HepG2 (cell line): ENCODE data around the gene TCF20. TPM values are rescaled to one million over a fixed set of nuclear protein-coding genes. Genes with fewer than 3 reads are reported as not detected.

Experiments
- ATAD3A ChIP-seq: sonication (generic); formaldehyde crosslinking; IDR thresholded peaks from 2 replicates; pipeline ENCODE4 v1.4.0; 2020; ENCODE audit warnings: missing genetic modification reagents
- BRD4 ChIP-seq: sonication (generic); formaldehyde crosslinking; IDR thresholded peaks from 2 replicates; pipeline ENCODE4 v1.4.0; 2020; ENCODE audit warnings: missing genetic modification reagents
- CENPT ChIP-seq: sonication (generic); formaldehyde crosslinking; IDR thresholded peaks from 2 replicates; pipeline ENCODE4 v1.8.0; 2022; ENCODE audit warnings: low read depth, mild to moderate bottlenecking, moderate library complexity, missing genetic modification reagents
- CERS6 ChIP-seq: sonication (generic); formaldehyde crosslinking; IDR thresholded peaks from 2 replicates; pipeline ENCODE4 v1.5.0; 2020; ENCODE audit warnings: missing genetic modification reagents
- CREM ChIP-seq, 2 experiments: sonication (generic) in 1 of 2; formaldehyde crosslinking in 1 of 2; IDR thresholded peaks; 2 replicates each; pipeline versions ENCODE4 v1.4.0 to v1.6.1; 2016 to 2020; ENCODE audit warnings: antibody characterized with exemption in 1 of 2, mild to moderate bottlenecking in 1 of 2, missing genetic modification reagents in 1 of 2
- SAFB2 ChIP-seq: sonication (generic); formaldehyde crosslinking; IDR thresholded peaks from 2 replicates; pipeline ENCODE4 v1.5.1; 2020; ENCODE audit warnings: missing genetic modification reagents, low read depth, mild to moderate bottlenecking, borderline replicate concordance
- SCMH1 ChIP-seq: sonication (generic); formaldehyde crosslinking; IDR thresholded peaks from 2 replicates; pipeline ENCODE4 v1.9.0; 2021; ENCODE audit warnings: missing genetic modification reagents, mild to moderate bottlenecking, borderline replicate concordance
- SPEN ChIP-seq: sonication (generic); formaldehyde crosslinking; IDR thresholded peaks from 2 replicates; pipeline ENCODE4 v1.5.1; 2020; ENCODE audit warnings: low read depth, mild to moderate bottlenecking, missing genetic modification reagents
- ZC3H13 ChIP-seq: sonication (generic); formaldehyde crosslinking; IDR thresholded peaks from 2 replicates; pipeline ENCODE4 v1.8.1; 2023; ENCODE audit warnings: mild to moderate bottlenecking, missing genetic modification reagents, moderate library complexity
- ZNF121 ChIP-seq: sonication (generic); formaldehyde crosslinking; IDR thresholded peaks from 2 replicates; pipeline ENCODE4 v1.5.0; 2020; ENCODE audit warnings: mild to moderate bottlenecking, missing genetic modification reagents
- ZNF224 ChIP-seq: sonication (generic); formaldehyde crosslinking; IDR thresholded peaks from 2 replicates; pipeline ENCODE4 v1.5.0; 2020; ENCODE audit warnings: mild to moderate bottlenecking, missing genetic modification reagents
- ZNF292 ChIP-seq: sonication (generic); formaldehyde crosslinking; IDR thresholded peaks from 2 replicates; pipeline ENCODE4 v1.8.1; 2022; ENCODE audit warnings: mild to moderate bottlenecking, low read depth, missing genetic modification reagents, borderline replicate concordance
- ZNF792 ChIP-seq: IDR thresholded peaks from 2 replicates; pipeline ENCODE4 v1.6.1; 2016
- ZSCAN30 ChIP-seq: sonication (generic); formaldehyde crosslinking; IDR thresholded peaks from 2 replicates; pipeline ENCODE4 v1.5.0; 2020; ENCODE audit warnings: mild to moderate bottlenecking, missing genetic modification reagents
- polyA plus RNA-seq, 8 experiments: library from polyadenylated mRNA; depleted of rRNA in 3 of 8; stranded (reverse) in 7 of 8; unstranded in 1 of 8; fragments of >200 nt; fragmentation: Illumina TruSeq in 4 of 8; extraction: Trizol in 4 of 8; gene quantifications; 2 replicates each; pipeline versions ENCODE4 v1.2.1 to v1.2.3, GENCODE V29; 2011 to 2016; ENCODE audit warnings: low read depth in 4 of 8, missing spikeins in 1 of 8, mixed read lengths in 1 of 8; ENCODE audit not compliant: insufficient read depth in 1 of 8
- total RNA-seq, 5 experiments: library from RNA; depleted of rRNA; stranded (reverse); fragments of >200 nt; fragmentation: Illumina TruSeq; extraction: Trizol; gene quantifications; 2 replicates each; pipeline ENCODE4 v1.2.3, GENCODE V29; 2016; ENCODE audit warnings: low read depth in 1 of 5
- TF ChIP-seq, protein P1 (sequence below): sonication (generic); formaldehyde crosslinking; IDR thresholded peaks from 2 replicates; pipeline ENCODE4 v1.4.0; 2020; ENCODE audit warnings: low read depth, missing genetic modification reagents
- TF ChIP-seq, protein P2 (sequence below): sonication (generic); formaldehyde crosslinking; IDR thresholded peaks from 2 replicates; pipeline ENCODE4 v1.4.0; 2020; ENCODE audit warnings: missing genetic modification reagents, borderline replicate concordance
- TF ChIP-seq, protein P3 (sequence below): sonication (generic); formaldehyde crosslinking; IDR thresholded peaks from 2 replicates; pipeline ENCODE4 v1.8.1; 2023; ENCODE audit warnings: mild to moderate bottlenecking, missing genetic modification reagents
- TF ChIP-seq, protein P4 (sequence below): sonication (generic); formaldehyde crosslinking; IDR thresholded peaks from 2 replicates; pipeline ENCODE4 v1.5.1; 2020; ENCODE audit warnings: missing genetic modification reagents, mild to moderate bottlenecking, borderline replicate concordance

The TCF20 gene
- total and polyA plus RNA-seq, 2 of the 13 experiments (the other 11 are each of a cell fraction or from before 2014, with no cell fraction given), result 12.8 to 23.7 TPM

DNA sequence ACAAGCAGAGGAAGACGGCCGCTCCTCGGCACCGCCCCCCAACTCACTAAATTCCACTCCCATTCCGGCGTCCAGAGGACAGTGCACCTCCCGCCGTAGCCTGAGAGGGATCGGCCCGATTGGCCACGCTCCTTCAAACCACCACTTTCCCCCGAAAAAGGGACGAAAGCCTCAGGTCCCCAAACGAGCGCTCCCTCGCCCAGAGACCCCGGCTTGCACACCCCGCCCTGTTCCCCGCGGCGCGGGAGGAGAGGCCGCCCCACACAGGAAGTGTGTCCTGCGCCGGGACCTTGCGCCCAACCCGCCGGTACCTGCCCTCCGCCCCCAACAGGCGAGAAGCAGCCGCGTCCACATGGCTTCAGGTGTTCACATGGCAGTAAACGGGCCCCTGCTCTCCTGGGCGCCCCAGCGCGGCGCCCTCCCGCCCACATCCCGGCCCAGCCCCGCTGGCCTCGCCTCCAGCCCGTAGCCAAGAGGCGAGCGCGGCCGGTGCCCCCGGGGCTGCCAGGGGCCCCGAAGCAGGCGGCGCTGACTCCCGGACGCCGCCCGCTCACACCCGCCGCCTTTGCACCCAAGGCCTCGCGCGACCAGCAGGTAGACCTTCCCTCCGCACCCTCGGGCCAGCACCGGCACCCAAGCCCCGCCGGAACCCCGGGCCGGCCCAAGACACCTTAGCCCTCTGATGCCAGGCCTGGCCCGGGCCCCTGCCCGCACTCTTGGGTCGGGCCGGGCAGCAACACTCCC is 849 bp downstream of the TCF20 start (continued):
- TF ChIP-seq, protein P1, sequence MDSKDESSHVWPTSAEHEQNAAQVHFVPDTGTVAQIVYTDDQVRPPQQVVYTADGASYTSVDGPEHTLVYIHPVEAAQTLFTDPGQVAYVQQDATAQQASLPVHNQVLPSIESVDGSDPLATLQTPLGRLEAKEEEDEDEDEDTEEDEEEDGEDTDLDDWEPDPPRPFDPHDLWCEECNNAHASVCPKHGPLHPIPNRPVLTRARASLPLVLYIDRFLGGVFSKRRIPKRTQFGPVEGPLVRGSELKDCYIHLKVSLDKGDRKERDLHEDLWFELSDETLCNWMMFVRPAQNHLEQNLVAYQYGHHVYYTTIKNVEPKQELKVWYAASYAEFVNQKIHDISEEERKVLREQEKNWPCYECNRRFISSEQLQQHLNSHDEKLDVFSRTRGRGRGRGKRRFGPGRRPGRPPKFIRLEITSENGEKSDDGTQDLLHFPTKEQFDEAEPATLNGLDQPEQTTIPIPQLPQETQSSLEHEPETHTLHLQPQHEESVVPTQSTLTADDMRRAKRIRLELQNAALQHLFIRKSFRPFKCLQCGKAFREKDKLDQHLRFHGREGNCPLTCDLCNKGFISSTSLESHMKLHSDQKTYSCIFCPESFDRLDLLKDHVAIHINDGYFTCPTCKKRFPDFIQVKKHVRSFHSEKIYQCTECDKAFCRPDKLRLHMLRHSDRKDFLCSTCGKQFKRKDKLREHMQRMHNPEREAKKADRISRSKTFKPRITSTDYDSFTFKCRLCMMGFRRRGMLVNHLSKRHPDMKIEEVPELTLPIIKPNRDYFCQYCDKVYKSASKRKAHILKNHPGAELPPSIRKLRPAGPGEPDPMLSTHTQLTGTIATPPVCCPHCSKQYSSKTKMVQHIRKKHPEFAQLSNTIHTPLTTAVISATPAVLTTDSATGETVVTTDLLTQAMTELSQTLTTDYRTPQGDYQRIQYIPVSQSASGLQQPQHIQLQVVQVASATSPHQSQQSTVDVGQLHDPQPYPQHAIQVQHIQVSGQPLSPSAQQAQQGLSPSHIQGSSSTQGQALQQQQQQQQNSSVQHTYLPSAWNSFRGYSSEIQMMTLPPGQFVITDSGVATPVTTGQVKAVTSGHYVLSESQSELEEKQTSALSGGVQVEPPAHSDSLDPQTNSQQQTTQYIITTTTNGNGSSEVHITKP (CRISPR knock-in tag), result no peak
- TF ChIP-seq, protein P2, sequence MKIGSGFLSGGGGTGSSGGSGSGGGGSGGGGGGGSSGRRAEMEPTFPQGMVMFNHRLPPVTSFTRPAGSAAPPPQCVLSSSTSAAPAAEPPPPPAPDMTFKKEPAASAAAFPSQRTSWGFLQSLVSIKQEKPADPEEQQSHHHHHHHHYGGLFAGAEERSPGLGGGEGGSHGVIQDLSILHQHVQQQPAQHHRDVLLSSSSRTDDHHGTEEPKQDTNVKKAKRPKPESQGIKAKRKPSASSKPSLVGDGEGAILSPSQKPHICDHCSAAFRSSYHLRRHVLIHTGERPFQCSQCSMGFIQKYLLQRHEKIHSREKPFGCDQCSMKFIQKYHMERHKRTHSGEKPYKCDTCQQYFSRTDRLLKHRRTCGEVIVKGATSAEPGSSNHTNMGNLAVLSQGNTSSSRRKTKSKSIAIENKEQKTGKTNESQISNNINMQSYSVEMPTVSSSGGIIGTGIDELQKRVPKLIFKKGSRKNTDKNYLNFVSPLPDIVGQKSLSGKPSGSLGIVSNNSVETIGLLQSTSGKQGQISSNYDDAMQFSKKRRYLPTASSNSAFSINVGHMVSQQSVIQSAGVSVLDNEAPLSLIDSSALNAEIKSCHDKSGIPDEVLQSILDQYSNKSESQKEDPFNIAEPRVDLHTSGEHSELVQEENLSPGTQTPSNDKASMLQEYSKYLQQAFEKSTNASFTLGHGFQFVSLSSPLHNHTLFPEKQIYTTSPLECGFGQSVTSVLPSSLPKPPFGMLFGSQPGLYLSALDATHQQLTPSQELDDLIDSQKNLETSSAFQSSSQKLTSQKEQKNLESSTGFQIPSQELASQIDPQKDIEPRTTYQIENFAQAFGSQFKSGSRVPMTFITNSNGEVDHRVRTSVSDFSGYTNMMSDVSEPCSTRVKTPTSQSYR (CRISPR knock-in tag), result 0 out of 2 replicates have a peak, but pooled peaks have one; percentile 10
- TF ChIP-seq SPEN (peak; percentile 80), CERS6 (CRISPR knock-in tag) (no peak), ZSCAN30 (CRISPR knock-in tag) (no peak), SCMH1 (no peak), BRD4 (CRISPR knock-in tag) (0 out of 2 replicates have a peak, but pooled peaks have one; percentile 61), ZNF292 (no peak), ATAD3A (no peak), ZNF224 (CRISPR knock-in tag) (no peak), SAFB2 (CRISPR knock-in tag) (peak; percentile 57; the same call in 1 of the 2 replicates), ZC3H13 (CRISPR knock-in tag) (peak; percentile 35; the same call in 1 of the 2 replicates), CREM (IDR thresholded peaks at IDR 0.05) (no peak), CREM (CRISPR knock-in tag; IDR thresholded peaks at IDR 0.05) (no peak), ZNF121 (CRISPR knock-in tag) (peak; percentile 25; the same call in 1 of the 2 replicates), CENPT (no peak), ZNF792 (CRISPR knock-in tag) (0 out of 2 replicates have a peak, but pooled peaks have one; percentile 52)
- TF ChIP-seq, protein P3, sequence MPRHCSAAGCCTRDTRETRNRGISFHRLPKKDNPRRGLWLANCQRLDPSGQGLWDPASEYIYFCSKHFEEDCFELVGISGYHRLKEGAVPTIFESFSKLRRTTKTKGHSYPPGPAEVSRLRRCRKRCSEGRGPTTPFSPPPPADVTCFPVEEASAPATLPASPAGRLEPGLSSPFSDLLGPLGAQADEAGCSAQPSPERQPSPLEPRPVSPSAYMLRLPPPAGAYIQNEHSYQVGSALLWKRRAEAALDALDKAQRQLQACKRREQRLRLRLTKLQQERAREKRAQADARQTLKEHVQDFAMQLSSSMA (CRISPR knock-in tag), result no peak
- TF ChIP-seq, protein P4, sequence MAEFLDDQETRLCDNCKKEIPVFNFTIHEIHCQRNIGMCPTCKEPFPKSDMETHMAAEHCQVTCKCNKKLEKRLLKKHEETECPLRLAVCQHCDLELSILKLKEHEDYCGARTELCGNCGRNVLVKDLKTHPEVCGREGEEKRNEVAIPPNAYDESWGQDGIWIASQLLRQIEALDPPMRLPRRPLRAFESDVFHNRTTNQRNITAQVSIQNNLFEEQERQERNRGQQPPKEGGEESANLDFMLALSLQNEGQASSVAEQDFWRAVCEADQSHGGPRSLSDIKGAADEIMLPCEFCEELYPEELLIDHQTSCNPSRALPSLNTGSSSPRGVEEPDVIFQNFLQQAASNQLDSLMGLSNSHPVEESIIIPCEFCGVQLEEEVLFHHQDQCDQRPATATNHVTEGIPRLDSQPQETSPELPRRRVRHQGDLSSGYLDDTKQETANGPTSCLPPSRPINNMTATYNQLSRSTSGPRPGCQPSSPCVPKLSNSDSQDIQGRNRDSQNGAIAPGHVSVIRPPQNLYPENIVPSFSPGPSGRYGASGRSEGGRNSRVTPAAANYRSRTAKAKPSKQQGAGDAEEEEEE, result no peak
